Measurements from ENCODE around the gene EIF4G1. TPM values are rescaled to one million over a fixed set of nuclear protein-coding genes. Genes with fewer than 3 reads are reported as not detected.
A peak's percentile ranks its signal among the peaks of the same experiment; 100 is the strongest.

The EIF4G1 gene
- total RNA-seq, 1 donor from 2014 or later = 137 TPM

GRCh38 chr3:184351511-184352148 lies 37.2 kb downstream of the EIF4G1 start:
- Mint-ChIP-seq H3K4me1 (peaks cover 40% of the 10 kb centered on the region), H3K27ac (peak overlapping the region; percentile 75), H3K4me3 (peak overlapping the region; percentile 44), H3K9me3 (no peaks in the 10 kb centered on the region), H3K27me3 (ENCODE audit: insufficient read depth, low read depth) (peaks cover 9% of the 10 kb centered on the region), H3K36me3 (peaks cover 19% of the 10 kb centered on the region)
- H3K79me2 ChIP-seq (ENCODE audit: low read depth) = no peaks in the 10 kb centered on the region
- H3F3A ChIP-seq (ENCODE audit: low read depth) = peaks cover 16% of the 10 kb centered on the region
- no peak overlapping the region for H3K27ac ChIP-seq
- H3K36me3 ChIP-seq = no peaks in the 10 kb centered on the region
- no peak for DNase-seq (ENCODE audit: low spot score)
- H3K27me3 ChIP-seq = no peaks in the 10 kb centered on the region
- H2AFZ ChIP-seq (replicated peaks) = no peak overlapping the region
- no peaks in the 10 kb centered on the region for H3K4me1 ChIP-seq
- no peak overlapping the region for H3K9ac ChIP-seq
- H3K4me3 ChIP-seq = no peak overlapping the region
- no peaks in the 10 kb centered on the region for H3K9me3 ChIP-seq (ENCODE audit: low read depth)
- peaks cover 19% of the 10 kb centered on the region for H4K20me1 ChIP-seq (ENCODE audit: low read depth)
- no peak overlapping the region for H3K4me2 ChIP-seq
- TF ChIP-seq EZH2phosphoT487 (IDR thresholded peaks at IDR 0.05) = no peak
- TF ChIP-seq EZH2 (IDR thresholded peaks at IDR 0.05) = no peak
- TF ChIP-seq, protein P1, sequence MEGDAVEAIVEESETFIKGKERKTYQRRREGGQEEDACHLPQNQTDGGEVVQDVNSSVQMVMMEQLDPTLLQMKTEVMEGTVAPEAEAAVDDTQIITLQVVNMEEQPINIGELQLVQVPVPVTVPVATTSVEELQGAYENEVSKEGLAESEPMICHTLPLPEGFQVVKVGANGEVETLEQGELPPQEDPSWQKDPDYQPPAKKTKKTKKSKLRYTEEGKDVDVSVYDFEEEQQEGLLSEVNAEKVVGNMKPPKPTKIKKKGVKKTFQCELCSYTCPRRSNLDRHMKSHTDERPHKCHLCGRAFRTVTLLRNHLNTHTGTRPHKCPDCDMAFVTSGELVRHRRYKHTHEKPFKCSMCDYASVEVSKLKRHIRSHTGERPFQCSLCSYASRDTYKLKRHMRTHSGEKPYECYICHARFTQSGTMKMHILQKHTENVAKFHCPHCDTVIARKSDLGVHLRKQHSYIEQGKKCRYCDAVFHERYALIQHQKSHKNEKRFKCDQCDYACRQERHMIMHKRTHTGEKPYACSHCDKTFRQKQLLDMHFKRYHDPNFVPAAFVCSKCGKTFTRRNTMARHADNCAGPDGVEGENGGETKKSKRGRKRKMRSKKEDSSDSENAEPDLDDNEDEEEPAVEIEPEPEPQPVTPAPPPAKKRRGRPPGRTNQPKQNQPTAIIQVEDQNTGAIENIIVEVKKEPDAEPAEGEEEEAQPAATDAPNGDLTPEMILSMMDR (IDR thresholded peaks at IDR 0.05) = no peak

DNA sequence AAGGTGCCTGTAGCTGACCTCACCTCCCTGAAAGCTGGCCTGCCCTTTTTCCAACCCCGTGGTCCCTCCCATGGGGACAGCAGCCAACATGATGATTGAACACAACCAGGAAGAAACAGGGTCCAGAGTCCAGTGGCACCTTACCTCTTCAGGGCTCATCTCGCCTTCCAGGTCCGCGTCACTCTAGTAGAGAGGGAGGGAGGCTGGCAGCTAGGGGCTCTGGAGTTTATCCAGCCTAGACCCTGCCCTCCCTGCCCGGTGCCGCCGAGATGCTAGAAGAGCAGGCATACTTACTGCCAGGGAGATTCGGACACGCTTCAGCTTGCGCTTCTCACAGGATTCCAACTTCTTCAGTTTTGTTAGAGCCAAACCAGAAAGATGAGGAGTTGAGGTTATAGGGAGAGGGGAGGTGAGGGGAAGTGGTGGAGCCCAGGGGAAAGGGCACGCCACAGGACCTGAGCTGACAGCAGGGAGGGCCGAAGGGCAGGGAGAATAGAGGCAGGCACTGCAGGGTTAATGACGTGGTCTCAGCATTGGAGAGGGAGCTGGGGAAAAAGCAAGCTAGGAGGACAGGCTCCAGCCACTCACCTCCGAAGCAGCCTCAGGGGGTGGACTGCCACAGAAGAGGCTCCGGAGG lies 37.9 kb downstream of the EIF4G1 start:
- H4K20me1 ChIP-seq (ENCODE audit: low read depth) = peaks cover 17% of the 10 kb centered on the region

DNA sequence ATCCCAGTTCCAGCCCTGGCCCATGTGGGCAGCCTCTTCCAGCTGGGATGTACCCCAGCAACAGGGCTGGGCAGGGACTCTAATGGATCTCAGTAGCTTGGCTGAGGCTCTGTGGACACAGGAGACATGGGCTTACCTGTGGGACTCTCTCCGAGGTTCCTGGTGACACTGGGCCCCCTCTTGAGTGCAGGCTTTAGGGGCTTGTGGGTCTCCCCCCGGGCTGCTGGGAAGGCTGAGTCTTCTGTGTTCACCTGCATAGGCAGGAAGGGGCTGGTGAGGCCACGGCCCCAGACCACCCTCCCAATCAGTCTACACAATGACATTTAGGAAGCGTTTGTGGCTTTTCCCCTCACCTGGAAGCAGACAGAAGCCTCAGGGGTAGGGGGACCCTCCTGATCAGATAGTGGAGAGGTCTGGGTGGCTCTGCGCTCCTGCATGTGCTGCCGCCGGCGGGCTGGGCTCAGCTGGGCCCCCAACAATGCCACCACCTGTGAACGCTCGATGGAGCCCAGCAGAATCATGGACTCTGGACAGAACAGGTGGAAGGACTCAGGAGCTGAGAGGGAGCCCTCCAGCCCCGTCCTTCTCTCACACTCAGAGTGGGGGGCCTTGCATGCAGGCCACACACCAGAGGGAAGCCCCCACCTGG lies 38.6 kb downstream of the EIF4G1 start:
- no peak for DNase-seq (ENCODE audit: low spot score)
- H3K79me2 ChIP-seq (ENCODE audit: low read depth) = no peaks in the 10 kb centered on the region
- no peak overlapping the region for H3K4me3 Mint-ChIP-seq
- H3K27ac Mint-ChIP-seq = no peak overlapping the region
- no peak overlapping the region for H3K27ac ChIP-seq
- no peaks in the 10 kb centered on the region for H3K4me1 ChIP-seq
- H3K9me3 ChIP-seq (ENCODE audit: low read depth) = no peaks in the 10 kb centered on the region
- H3K36me3 Mint-ChIP-seq = peaks cover 16% of the 10 kb centered on the region
- H3K36me3 ChIP-seq = no peaks in the 10 kb centered on the region
- no peaks in the 10 kb centered on the region for H3K27me3 ChIP-seq
- no peak overlapping the region for H3K4me3 ChIP-seq
- H3K9ac ChIP-seq = no peak overlapping the region
- H3K4me1 Mint-ChIP-seq = peaks cover 29% of the 10 kb centered on the region
- no peaks in the 10 kb centered on the region for H3K9me3 Mint-ChIP-seq
- peaks cover 12% of the 10 kb centered on the region for H3F3A ChIP-seq (ENCODE audit: low read depth)
- H4K20me1 ChIP-seq (ENCODE audit: low read depth) = peaks cover 17% of the 10 kb centered on the region
- peaks cover 6% of the 10 kb centered on the region for H3K27me3 Mint-ChIP-seq (ENCODE audit: insufficient read depth, low read depth)
- TF ChIP-seq, protein P1 (IDR thresholded peaks at IDR 0.05) = no peak
- TF ChIP-seq EZH2 (IDR thresholded peaks at IDR 0.05) (no peak), EZH2phosphoT487 (IDR thresholded peaks at IDR 0.05) (no peak)
- H3K4me2 ChIP-seq = no peak overlapping the region
- H2AFZ ChIP-seq (replicated peaks) = no peak overlapping the region

More for the DNA sequence above, 37.9 kb downstream of the EIF4G1 start:
- H3K27me3 Mint-ChIP-seq (ENCODE audit: insufficient read depth, low read depth) = peaks cover 7% of the 10 kb centered on the region
- Histone ChIP-seq H2AFZ (replicated peaks) (no peak overlapping the region), H3K9ac (no peak overlapping the region), H3K36me3 (no peaks in the 10 kb centered on the region), H3K4me1 (no peaks in the 10 kb centered on the region), H3F3A (ENCODE audit: low read depth) (peaks cover 12% of the 10 kb centered on the region), H3K27me3 (no peaks in the 10 kb centered on the region), H3K79me2 (ENCODE audit: low read depth) (no peaks in the 10 kb centered on the region), H3K4me2 (no peak overlapping the region), H3K4me3 (no peak overlapping the region), H3K9me3 (ENCODE audit: low read depth) (no peaks in the 10 kb centered on the region), H3K27ac (no peak overlapping the region)
- no peaks in the 10 kb centered on the region for H3K9me3 Mint-ChIP-seq
- peak overlapping the region; percentile 75 for H3K27ac Mint-ChIP-seq
- TF ChIP-seq EZH2phosphoT487 (IDR thresholded peaks at IDR 0.05) (no peak), EZH2 (IDR thresholded peaks at IDR 0.05) (no peak)
- TF ChIP-seq, protein P1 (IDR thresholded peaks at IDR 0.05) = no peak
- no peak for DNase-seq (ENCODE audit: low spot score)
- peaks cover 16% of the 10 kb centered on the region for H3K36me3 Mint-ChIP-seq
- peaks cover 35% of the 10 kb centered on the region for H3K4me1 Mint-ChIP-seq
- no peak overlapping the region for H3K4me3 Mint-ChIP-seq

All from neural progenitor cell (in vitro differentiated cells).